Muscle of arm (tissue), 12 donors: ENCODE measurements around the gene ZNF865. TPM values are rescaled to one million over a fixed set of nuclear protein-coding genes. Genes with fewer than 3 reads are reported as not detected.

ENCODE experiments used
- DNase-seq: peaks from one replicate; pipeline ENCODE4 v3.0.0-alpha.2; 2013
- polyA plus RNA-seq, 12 donors: library from polyadenylated mRNA; unstranded; fragments of 120-200 nt; gene quantifications; one replicate each; pipeline ENCODE4 v1.2.1, GENCODE V29; 2013; ENCODE audit not compliant: insufficient read length in 12 of 12

Gene ZNF865
- polyA plus RNA-seq, 12 donors, result 4.5 to 11.0 (median 5.5) TPM; not detected in 1

- no peak for DNase-seq
These were observed 51.7 kb downstream of the ZNF865 start for GRCh38 chr19:55656988-55657747.

DNA sequence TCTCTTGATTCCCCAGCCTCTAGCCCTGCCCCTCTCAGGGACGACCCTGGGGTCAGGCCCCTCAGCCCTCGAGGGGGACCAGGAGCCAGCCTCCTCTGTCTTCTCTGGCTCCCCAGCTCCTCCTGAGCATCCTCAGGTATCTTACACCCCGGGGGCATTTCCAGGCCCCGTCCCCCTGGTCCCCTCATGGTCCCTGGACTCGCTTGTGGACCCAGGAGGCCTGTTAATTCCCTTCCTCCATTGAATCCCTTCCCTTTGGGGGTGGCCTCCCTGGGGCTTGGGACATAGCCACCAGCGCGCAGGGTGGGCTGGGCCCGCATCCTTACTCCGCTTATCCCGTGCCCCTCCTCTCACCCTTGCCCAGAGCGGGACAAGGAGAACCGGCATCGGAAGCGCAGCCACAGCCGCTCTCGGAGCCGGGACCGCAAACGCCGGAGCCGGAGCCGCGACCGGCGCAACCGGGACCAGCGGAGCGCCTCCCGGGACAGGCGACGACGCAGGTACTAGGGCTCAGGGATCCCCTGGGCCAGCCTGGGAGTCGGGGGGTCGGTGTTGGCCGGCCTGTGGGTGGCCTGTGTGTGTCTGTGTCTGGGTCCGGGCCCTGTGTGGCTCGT lies 53.5 kb downstream of the ZNF865 start:
- no peak for DNase-seq

DNA sequence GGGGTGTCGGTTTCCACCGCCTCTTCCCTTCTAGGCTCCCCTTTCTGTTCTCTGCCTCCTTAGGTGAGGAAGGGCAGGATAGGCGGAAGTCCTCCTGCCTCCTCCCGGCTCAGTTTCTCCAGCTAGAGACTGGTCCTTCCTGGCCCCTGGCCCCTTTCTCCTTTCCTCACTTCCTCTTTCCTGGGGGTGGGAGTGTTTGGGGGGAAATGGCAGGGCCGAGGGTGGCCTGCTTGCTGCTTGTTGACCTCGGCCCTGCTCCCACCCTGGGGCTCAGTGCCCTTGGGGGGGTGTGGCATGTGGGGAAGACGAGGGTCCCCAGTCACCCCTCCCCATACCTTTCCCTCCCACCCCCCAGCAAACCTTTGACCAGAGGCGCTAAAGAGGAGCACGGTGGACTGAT lies 54.4 kb downstream of the ZNF865 start:
- no peak for DNase-seq

GRCh38 chr19:55660404-55660803 lies 55.0 kb downstream of the ZNF865 start:
- no peak for DNase-seq

GRCh38 chr19:55660991-55661390 lies 55.5 kb downstream of the ZNF865 start:
- no peak for DNase-seq

DNA sequence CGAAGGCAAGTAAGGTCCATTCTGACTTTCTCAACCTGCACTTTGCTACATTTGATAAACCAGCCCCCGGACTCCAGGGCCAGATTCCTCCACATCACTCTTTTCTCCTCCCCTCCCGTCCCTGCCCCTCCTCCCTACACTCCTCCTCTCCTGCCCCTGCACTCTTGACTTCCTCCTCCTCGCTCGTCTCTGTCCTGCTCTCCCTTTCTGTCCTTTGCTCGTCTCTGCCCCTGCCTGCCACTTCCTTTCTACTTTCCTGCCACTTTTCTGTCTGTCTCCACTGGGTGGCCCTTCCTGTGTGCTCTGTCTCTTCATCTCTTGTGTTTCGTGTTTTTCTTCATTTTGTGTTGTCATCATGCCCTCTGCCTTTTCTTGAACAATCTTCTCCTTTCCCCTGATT lies 56.4 kb downstream of the ZNF865 start:
- no peak for DNase-seq

DNA sequence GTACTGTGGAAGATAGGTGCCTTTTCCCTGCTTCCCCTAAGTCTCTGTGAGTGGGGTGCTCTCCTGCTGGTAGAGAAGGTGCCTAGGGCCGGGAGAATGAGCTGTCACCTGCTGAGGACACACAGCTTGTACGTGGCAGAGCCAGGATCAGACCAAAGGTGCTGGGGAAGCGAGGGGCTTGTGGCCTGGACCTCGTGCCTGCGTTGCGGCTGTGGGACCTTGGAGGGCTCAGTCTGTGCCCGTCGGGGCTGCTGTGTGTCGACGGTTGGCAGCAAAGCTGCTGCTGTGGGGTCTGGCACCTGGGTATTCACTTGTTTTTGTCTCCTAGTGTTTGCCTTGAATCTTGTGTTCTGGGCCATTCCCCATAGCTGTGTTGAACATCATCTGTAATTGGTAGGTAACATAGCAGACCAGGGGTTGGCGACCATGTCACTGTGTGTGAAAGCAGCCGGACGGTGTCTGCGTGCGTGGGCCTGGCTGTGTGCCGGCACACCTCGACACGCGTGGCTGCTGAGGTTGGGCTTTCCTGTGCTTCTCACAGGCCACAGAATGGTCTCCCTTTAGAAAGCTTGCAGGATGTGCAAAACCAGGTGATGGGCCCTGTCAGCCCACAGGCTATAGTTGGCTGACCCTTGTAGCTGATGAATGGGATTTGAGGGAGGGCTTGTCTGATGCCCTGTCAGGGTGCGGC lies 58.5 kb downstream of the ZNF865 start:
- DNase-seq, result no peak

DNA sequence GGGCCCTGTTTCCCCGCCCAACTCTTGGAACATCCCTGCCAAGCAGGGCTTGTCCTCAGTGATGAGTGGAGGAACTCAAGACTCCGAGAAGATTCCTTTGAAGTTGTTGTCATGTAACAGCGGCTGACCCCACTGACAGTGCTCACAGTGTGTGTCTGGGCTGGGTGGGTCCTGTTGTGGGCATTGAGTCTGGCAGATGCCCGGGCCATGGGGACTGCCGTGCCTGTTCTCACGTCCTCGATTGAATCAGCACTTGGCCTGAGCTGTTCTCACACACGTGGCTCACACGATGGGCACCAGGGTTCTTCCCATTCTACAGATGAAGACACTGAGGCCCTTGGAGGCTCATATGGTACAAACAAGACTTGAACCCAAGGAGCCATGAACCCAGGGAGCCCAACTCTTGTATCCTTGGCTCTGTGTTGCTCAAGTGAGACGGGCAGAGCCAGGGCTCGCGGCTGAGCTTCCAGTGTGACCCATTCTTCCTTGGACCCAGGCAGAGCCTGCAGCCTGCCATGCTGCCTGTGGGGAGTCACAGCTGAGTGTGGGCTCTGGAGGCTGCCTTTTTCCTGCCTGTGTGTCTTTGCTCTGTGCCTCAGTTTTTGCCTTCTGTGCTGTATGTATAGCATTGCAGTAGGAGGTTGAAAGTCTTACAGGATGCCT lies 61.0 kb downstream of the ZNF865 start:
- DNase-seq, result no peak

Other genes starting within 250 kb of the ZNF865 start
- gene GARIN5B, start 242.4 kb upstream of the ZNF865 start, polyA plus RNA-seq, result under 1 TPM in 1 of 12 donors, not detected in 11; 0.07 TPM
- under 1 TPM in 10 of 12 donors, not detected in 2; 0.14 to 0.53 (median 0.30) TPM for gene IL11, start 235.2 kb upstream of the ZNF865 start, polyA plus RNA-seq
- under 1 TPM in 1 of 12 donors, not detected in 11; 0.58 TPM for gene TMEM190, start 228.8 kb upstream of the ZNF865 start, polyA plus RNA-seq
- under 1 TPM in 3 of 12 donors, not detected in 9; 0.22 to 0.55 (median 0.35) TPM for gene TMEM238, start 221.4 kb upstream of the ZNF865 start, polyA plus RNA-seq
- gene RPL28, start 219.7 kb upstream of the ZNF865 start, polyA plus RNA-seq, result 1,000 to 10,000 TPM in 10 of 12 donors, 100 to 1,000 TPM in 1, not detected in 1; 796 to 2,808 (median 1,427) TPM
- gene UBE2S, start 197.9 kb upstream of the ZNF865 start, polyA plus RNA-seq, result 100 to 1,000 TPM in 1 of 12 donors, 10 to 100 TPM in 10, not detected in 1; 19.2 to 108 (median 30.4) TPM
- gene SHISA7, start 162.3 kb upstream of the ZNF865 start, polyA plus RNA-seq, result 1 to 10 TPM in 1 of 12 donors, under 1 TPM in 9, not detected in 2; 0.07 to 1.1 (median 0.17) TPM
- 10 to 100 TPM in 11 of 12 donors, not detected in 1; 24.3 to 68.0 (median 27.9) TPM for gene ISOC2, start 144.0 kb upstream of the ZNF865 start, polyA plus RNA-seq
- not detected for gene C19orf85, start 140.9 kb upstream of the ZNF865 start, polyA plus RNA-seq
- gene ZNF628, start 129.0 kb upstream of the ZNF865 start, polyA plus RNA-seq, result 10 to 100 TPM in 1 of 12 donors, 1 to 10 TPM in 10, not detected in 1; 1.5 to 11.6 (median 2.4) TPM
- gene NAT14, start 120.5 kb upstream of the ZNF865 start, polyA plus RNA-seq, result 100 to 1,000 TPM in 1 of 12 donors, 10 to 100 TPM in 11; 15.8 to 381 (median 24.4) TPM
- gene SSC5D, start 117.2 kb upstream of the ZNF865 start, polyA plus RNA-seq, result 10 to 100 TPM in 11 of 12 donors, not detected in 1; 12.2 to 37.5 (median 19.3) TPM
- gene SBK2, start 68.5 kb upstream of the ZNF865 start, polyA plus RNA-seq, result 10 to 100 TPM in 1 of 12 donors, 1 to 10 TPM in 10, not detected in 1; 1.1 to 18.7 (median 3.2) TPM
- under 1 TPM in 3 of 12 donors, not detected in 9; 0.12 to 0.46 (median 0.18) TPM for gene SBK3, start 60.1 kb upstream of the ZNF865 start, polyA plus RNA-seq
- gene ZNF579, start 24.8 kb upstream of the ZNF865 start, polyA plus RNA-seq, result 10 to 100 TPM in 7 of 12 donors, 1 to 10 TPM in 4, not detected in 1; 7.3 to 26.0 (median 10.5) TPM
- 10 to 100 TPM in 9 of 12 donors, 1 to 10 TPM in 2, not detected in 1; 9.2 to 16.3 (median 11.0) TPM for gene FIZ1, start 6.1 kb upstream of the ZNF865 start, polyA plus RNA-seq
- 10 to 100 TPM in 1 of 12 donors, 1 to 10 TPM in 9, not detected in 2; 4.2 to 11.2 (median 6.4) TPM for gene ZNF524, start 5.4 kb upstream of the ZNF865 start, polyA plus RNA-seq
- 10 to 100 TPM in 2 of 12 donors, 1 to 10 TPM in 9, not detected in 1; 5.6 to 14.3 (median 6.5) TPM for gene ZNF784, start 18.9 kb downstream of the ZNF865 start, polyA plus RNA-seq
- gene ZNF580, start 35.4 kb downstream of the ZNF865 start, polyA plus RNA-seq, result 10 to 100 TPM in 11 of 12 donors, not detected in 1; 14.0 to 42.9 (median 18.9) TPM
- gene ZNF581, start 38.0 kb downstream of the ZNF865 start, polyA plus RNA-seq, result 10 to 100 TPM in 11 of 12 donors, not detected in 1; 17.9 to 33.7 (median 21.9) TPM
- 10 to 100 TPM in 11 of 12 donors, not detected in 1; 10.1 to 17.1 (median 11.7) TPM for gene CCDC106, start 42.6 kb downstream of the ZNF865 start, polyA plus RNA-seq
- 100 to 1,000 TPM in 8 of 12 donors, 10 to 100 TPM in 3, not detected in 1; 80.0 to 151 (median 109) TPM for gene U2AF2, start 49.4 kb downstream of the ZNF865 start, polyA plus RNA-seq
- gene EPN1, start 69.6 kb downstream of the ZNF865 start, polyA plus RNA-seq, result 100 to 1,000 TPM in 2 of 12 donors, 10 to 100 TPM in 9, not detected in 1; 44.1 to 113 (median 68.9) TPM
- gene NLRP9, start 132.8 kb downstream of the ZNF865 start, polyA plus RNA-seq, result not detected
- gene RFPL4A, start 153.4 kb downstream of the ZNF865 start, polyA plus RNA-seq, result 1 to 10 TPM in 2 of 12 donors, under 1 TPM in 4, not detected in 6; 0.50 to 1.4 (median 0.66) TPM
- 1 to 10 TPM in 3 of 12 donors, under 1 TPM in 2, not detected in 7; 0.41 to 1.5 (median 1.3) TPM for gene RFPL4AL1, start 163.5 kb downstream of the ZNF865 start, polyA plus RNA-seq
- gene NLRP11, start 226.4 kb downstream of the ZNF865 start, polyA plus RNA-seq, result under 1 TPM in 1 of 12 donors, not detected in 11; 0.05 TPM
- not detected for gene NLRP4, start 230.9 kb downstream of the ZNF865 start, polyA plus RNA-seq